ENCODE measurements around the gene CUEDC1. TPM values are rescaled to one million over a fixed set of nuclear protein-coding genes. Genes with fewer than 3 reads are reported as not detected.

Gene CUEDC1
- total RNA-seq, 1 donor from 2014 or later: 38.4 TPM

GRCh38 chr17:57881783-57882351, 73.3 kb downstream of the CUEDC1 start:
- no peaks in the 10 kb centered on the region for H3K27me3 Mint-ChIP-seq (ENCODE audit: unreplicated experiment)
- H3K4me1 Mint-ChIP-seq (ENCODE audit: unreplicated experiment): peaks cover 53% of the 10 kb centered on the region
- DNase-seq (ENCODE audit: extremely low spot score, unreplicated experiment): no peak
- H3K27ac Mint-ChIP-seq (ENCODE audit: unreplicated experiment): peak overlapping the region; percentile 67
- H3K4me3 Mint-ChIP-seq (ENCODE audit: unreplicated experiment): no peak overlapping the region
- H3K36me3 Mint-ChIP-seq (ENCODE audit: unreplicated experiment): peaks cover 9% of the 10 kb centered on the region
- TF ChIP-seq CTCF (IDR thresholded peaks at IDR 0.05): no peak
- no peaks in the 10 kb centered on the region for H3K9me3 Mint-ChIP-seq (ENCODE audit: unreplicated experiment)

GRCh38 chr17:57881143-57881542, 74.1 kb downstream of the CUEDC1 start:
- TF ChIP-seq CTCF (IDR thresholded peaks at IDR 0.05): no peak
- peaks cover 9% of the 10 kb centered on the region for H3K36me3 Mint-ChIP-seq (ENCODE audit: unreplicated experiment)
- no peak overlapping the region for H3K4me3 Mint-ChIP-seq (ENCODE audit: unreplicated experiment)
- no peak for DNase-seq (ENCODE audit: extremely low spot score, unreplicated experiment)
- H3K9me3 Mint-ChIP-seq (ENCODE audit: unreplicated experiment): no peaks in the 10 kb centered on the region
- peaks cover 60% of the 10 kb centered on the region for H3K4me1 Mint-ChIP-seq (ENCODE audit: unreplicated experiment)
- H3K27me3 Mint-ChIP-seq (ENCODE audit: unreplicated experiment): no peaks in the 10 kb centered on the region
- peak overlapping the region; percentile 67 for H3K27ac Mint-ChIP-seq (ENCODE audit: unreplicated experiment)

GRCh38 chr17:57880086-57880456, 75.1 kb downstream of the CUEDC1 start:
- Mint-ChIP-seq H3K9me3 (ENCODE audit: unreplicated experiment) (no peaks in the 10 kb centered on the region), H3K27ac (ENCODE audit: unreplicated experiment) (no peak overlapping the region), H3K27me3 (ENCODE audit: unreplicated experiment) (no peaks in the 10 kb centered on the region), H3K36me3 (ENCODE audit: unreplicated experiment) (peaks cover 9% of the 10 kb centered on the region), H3K4me3 (ENCODE audit: unreplicated experiment) (no peak overlapping the region), H3K4me1 (ENCODE audit: unreplicated experiment) (peaks cover 71% of the 10 kb centered on the region)
- no peak for DNase-seq (ENCODE audit: extremely low spot score, unreplicated experiment)
- no peak for TF ChIP-seq CTCF (IDR thresholded peaks at IDR 0.05)

GRCh38 chr17:57879437-57880085, 75.7 kb downstream of the CUEDC1 start:
- H3K4me3 Mint-ChIP-seq (ENCODE audit: unreplicated experiment): no peak overlapping the region
- no peaks in the 10 kb centered on the region for H3K9me3 Mint-ChIP-seq (ENCODE audit: unreplicated experiment)
- H3K27me3 Mint-ChIP-seq (ENCODE audit: unreplicated experiment): no peaks in the 10 kb centered on the region
- TF ChIP-seq CTCF (IDR thresholded peaks at IDR 0.05): no peak
- DNase-seq (ENCODE audit: extremely low spot score, unreplicated experiment): no peak
- H3K36me3 Mint-ChIP-seq (ENCODE audit: unreplicated experiment): peaks cover 5% of the 10 kb centered on the region
- peaks cover 74% of the 10 kb centered on the region for H3K4me1 Mint-ChIP-seq (ENCODE audit: unreplicated experiment)
- H3K27ac Mint-ChIP-seq (ENCODE audit: unreplicated experiment): peak overlapping the region; percentile 68

- H3K27ac Mint-ChIP-seq (ENCODE audit: unreplicated experiment): no peak overlapping the region
- no peak overlapping the region for H3K4me3 Mint-ChIP-seq (ENCODE audit: unreplicated experiment)
- peaks cover 8% of the 10 kb centered on the region for H3K36me3 Mint-ChIP-seq (ENCODE audit: unreplicated experiment)
- peaks cover 90% of the 10 kb centered on the region for H3K4me1 Mint-ChIP-seq (ENCODE audit: unreplicated experiment)
- no peaks in the 10 kb centered on the region for H3K27me3 Mint-ChIP-seq (ENCODE audit: unreplicated experiment)
- DNase-seq (ENCODE audit: extremely low spot score, unreplicated experiment): no peak
- TF ChIP-seq CTCF (IDR thresholded peaks at IDR 0.05): no peak
- H3K9me3 Mint-ChIP-seq (ENCODE audit: unreplicated experiment): no peaks in the 10 kb centered on the region
Observed at GRCh38 chr17:57877803-57878377, 77.3 kb downstream of the CUEDC1 start.
